Cardiac fibroblast (primary cell): ENCODE measurements around the gene CYTH1.

Experiments
- DNase-seq, 2 donors: peaks; one replicate each; pipeline versions ENCODE4 v3.0.0 to v3.0.0-alpha.2; 2010; ENCODE audit warnings: low read depth in 2 of 2
- H3K4me3 ChIP-seq, 2 donors: replicated peaks in 1 of 2; 1 replicate in 1 of 2; 2 replicates in 1 of 2; pipeline ENCODE4 v1.5.1; 2011; ENCODE audit warnings: low read depth in 2 of 2, low read length in 2 of 2, mild to moderate bottlenecking in 2 of 2, moderate library complexity in 1 of 2
- CTCF ChIP-seq: IDR thresholded peaks from one replicate; pipeline ENCODE4 v1.5.1; 2011; ENCODE audit warnings: low read depth, mild to moderate bottlenecking, low read length, inconsistent platforms

Gene CYTH1

DNA sequence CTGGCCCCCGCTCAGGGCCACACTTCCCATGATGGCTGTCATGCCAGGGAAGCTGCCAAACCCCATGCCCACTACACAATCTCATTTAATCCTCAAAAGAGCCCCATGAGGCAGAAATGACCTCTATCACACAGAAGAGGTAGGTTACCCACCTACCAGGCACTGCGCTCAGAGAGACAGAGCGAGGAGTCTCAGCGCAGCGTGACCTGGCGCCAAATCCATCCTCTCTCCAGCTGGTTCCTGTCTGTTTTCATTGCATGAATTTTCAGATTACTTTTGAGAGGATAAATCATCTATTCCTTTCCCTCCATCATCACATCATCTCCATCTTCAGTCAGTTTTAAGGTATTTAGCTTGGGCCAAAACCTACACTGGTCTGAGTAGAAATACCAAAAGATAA, 103.4 kb downstream of the CYTH1 start:
- no peak overlapping the region for H3K4me3 ChIP-seq
- no peak for DNase-seq
- TF ChIP-seq CTCF, result no peak

DNA sequence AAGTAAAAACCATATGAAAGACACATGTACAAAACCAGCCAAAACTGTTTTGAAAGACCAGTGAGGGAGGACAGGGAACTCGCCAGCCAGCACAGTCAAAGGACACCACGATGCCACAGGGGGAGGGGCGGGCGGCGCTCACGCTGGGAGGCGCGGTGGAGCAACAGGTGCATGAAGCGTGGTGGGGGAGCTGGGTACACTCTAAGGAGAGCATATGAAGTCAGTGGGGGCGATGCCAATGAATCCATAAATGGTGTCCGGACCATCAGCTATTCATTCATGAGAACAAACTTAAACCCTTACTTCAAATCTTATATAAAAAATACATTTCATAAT, 103.9 kb downstream of the CYTH1 start:
- no peak for TF ChIP-seq CTCF
- no peak for DNase-seq
- no peak overlapping the region for H3K4me3 ChIP-seq

GRCh38 chr17:78677303-78678221, 104.5 kb downstream of the CYTH1 start:
- no peak for TF ChIP-seq CTCF
- peak in 1 of 2 donors; percentile 9 for DNase-seq
- no peak overlapping the region for H3K4me3 ChIP-seq

GRCh38 chr17:78676412-78677302, 105.4 kb downstream of the CYTH1 start:
- H3K4me3 ChIP-seq, result no peak overlapping the region
- no peak for TF ChIP-seq CTCF
- no peak for DNase-seq

- no peak for TF ChIP-seq CTCF
- no peak for DNase-seq
These were observed 106.2 kb downstream of the CYTH1 start for GRCh38 chr17:78675836-78676235.

DNA sequence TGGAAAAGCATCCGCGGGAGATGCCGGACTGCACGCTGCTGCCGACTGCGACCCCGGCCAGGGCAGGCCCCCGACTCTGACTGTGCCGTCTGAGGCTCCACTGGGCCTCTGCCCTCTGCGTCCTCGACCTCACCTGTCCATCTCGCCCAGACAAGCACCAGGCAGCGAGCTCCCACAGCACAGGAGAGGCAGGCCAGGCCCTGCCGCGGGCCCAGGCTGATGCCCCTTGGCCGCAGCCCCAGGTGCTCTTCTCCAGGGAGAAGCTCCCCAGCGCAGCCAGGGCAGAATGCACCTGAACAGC, 106.8 kb downstream of the CYTH1 start:
- DNase-seq, result no peak
- TF ChIP-seq CTCF, result no peak
- no peak overlapping the region for H3K4me3 ChIP-seq

More at GRCh38 chr17:78675836-78676235, 106.2 kb downstream of the CYTH1 start:
- H3K4me3 ChIP-seq, result no peak overlapping the region
